ENCODE data around the gene NECTIN1. TPM values are rescaled to one million over a fixed set of nuclear protein-coding genes. Genes with fewer than 3 reads are reported as not detected.
A peak's percentile ranks its signal among the peaks of the same experiment; 100 is the strongest.

NECTIN1 gene
- total and polyA plus RNA-seq, 7 experiments from 2014 or later: 0.30 to 4.2 (median 2.1) TPM

- Mint-ChIP-seq H3K36me3 (no peaks in the 10 kb centered on the region), H3K4me1 (peaks cover 0 to 14% (median 6%) of the 10 kb centered on the region in 7 donors), H3K27ac (no peak overlapping the region), H3K27me3 (peaks cover 21 to 43% (median 24%) of the 10 kb centered on the region in 5 donors), H3K9me3 (no peaks in the 10 kb centered on the region), H3K4me3 (no peak overlapping the region)
- Histone ChIP-seq H3K27me3 (ENCODE audit: control insufficient read depth in 2 of 2, insufficient read depth in 2 of 2, low read length in 2 of 2) (peaks cover 0 to 2% of the 10 kb centered on the region in 2 donors), H3K27ac (ENCODE audit: low read depth, low read length) (no peak overlapping the region), H3K4me1 (ENCODE audit: control insufficient read depth in 2 of 2, insufficient read depth in 2 of 2, low read length in 2 of 2) (peaks cover 0 to 4% of the 10 kb centered on the region in 2 donors), H3K36me3 (ENCODE audit: control insufficient read depth in 2 of 3, insufficient read depth in 3 of 3, low read length in 3 of 3) (no peaks in the 10 kb centered on the region), H3K9me3 (ENCODE audit: control insufficient read depth in 2 of 3, low read length in 3 of 3) (no peaks in the 10 kb centered on the region), H3K4me3 (ENCODE audit: low read length) (no peak overlapping the region)
- POLR2A ChIA-PET: no interaction called here
- DNase-seq (no peak), ATAC-seq (no peak)
- intact Hi-C loops (cut with micrococcal nuclease): no loop called here
- CTCF ChIA-PET: no interaction called here
Observed at GRCh38 chr11:119749006-119749565, 20.1 kb upstream of the NECTIN1 start.

DNA sequence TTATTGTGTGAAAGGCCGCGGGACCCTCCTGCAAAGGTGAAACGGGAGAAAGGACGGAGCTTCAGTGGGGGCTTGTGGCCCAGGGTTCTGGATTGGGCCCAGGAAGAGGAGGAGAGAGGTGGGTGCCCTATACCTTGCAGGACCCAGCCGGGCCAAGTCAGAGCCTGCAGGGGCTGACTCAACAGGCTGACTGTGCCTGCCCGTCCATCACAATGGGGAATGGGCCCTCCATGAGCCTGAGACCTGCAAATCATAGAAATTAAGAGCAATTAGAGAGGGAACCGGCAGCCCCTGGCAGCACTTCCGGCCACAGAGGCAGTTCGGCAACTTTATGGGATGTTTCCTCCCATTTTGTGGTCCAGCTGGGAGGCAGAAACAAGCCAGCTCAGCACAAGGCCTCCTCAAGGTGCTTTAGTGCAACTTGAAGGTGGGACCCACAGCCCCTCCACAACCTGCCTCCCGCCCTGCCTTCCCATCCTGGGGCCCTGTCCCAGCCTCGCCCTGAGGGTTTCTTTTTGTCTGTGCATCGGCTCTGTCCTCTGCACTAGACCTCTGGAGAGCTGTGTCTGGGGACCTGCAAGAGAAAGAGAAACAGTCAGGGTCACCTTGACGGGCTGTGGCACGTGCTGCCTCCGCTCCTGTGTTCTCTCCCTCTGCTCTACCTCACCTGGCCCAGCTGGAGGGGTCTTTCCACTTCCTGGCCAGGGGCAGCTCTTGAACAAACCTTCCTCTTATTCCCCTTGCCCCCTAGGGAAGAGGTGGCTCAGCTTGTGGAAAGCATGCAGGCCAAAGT is 19.1 kb upstream of the NECTIN1 start:
- DNase-seq: no peak
- Mint-ChIP-seq H3K27me3 (peaks cover 29 to 48% (median 32%) of the 10 kb centered on the region in 5 donors), H3K27ac (no peak overlapping the region), H3K9me3 (no peaks in the 10 kb centered on the region), H3K4me1 (peaks cover 0 to 19% (median 7%) of the 10 kb centered on the region in 7 donors), H3K4me3 (no peak overlapping the region), H3K36me3 (no peaks in the 10 kb centered on the region)
- ChIA-PET POLR2A (no interaction called here), CTCF (no interaction called here)
- ATAC-seq: no peak
- Histone ChIP-seq H3K4me1 (ENCODE audit: control insufficient read depth in 2 of 2, insufficient read depth in 2 of 2, low read length in 2 of 2) (peaks cover 0 to 4% of the 10 kb centered on the region in 2 donors), H3K4me3 (ENCODE audit: low read length) (no peak overlapping the region), H3K27ac (ENCODE audit: low read depth, low read length) (no peak overlapping the region), H3K36me3 (ENCODE audit: control insufficient read depth in 2 of 3, insufficient read depth in 3 of 3, low read length in 3 of 3) (no peaks in the 10 kb centered on the region), H3K9me3 (ENCODE audit: control insufficient read depth in 2 of 3, low read length in 3 of 3) (no peaks in the 10 kb centered on the region), H3K27me3 (ENCODE audit: control insufficient read depth in 2 of 2, insufficient read depth in 2 of 2, low read length in 2 of 2) (peaks cover 0 to 2% of the 10 kb centered on the region in 2 donors)
- intact Hi-C loops (cut with micrococcal nuclease): no loop called here

- ChIA-PET POLR2A (no interaction called here), CTCF (interaction anchor here (0.6 kb wide), 1 partner anchor 74 kb away, joined by 4 read pairs; no protein-coding TSS in a partner anchor)
- Histone ChIP-seq H3K4me1 (ENCODE audit: control insufficient read depth in 2 of 2, insufficient read depth in 2 of 2, low read length in 2 of 2) (peaks cover 0 to 4% of the 10 kb centered on the region in 2 donors), H3K27me3 (ENCODE audit: control insufficient read depth in 2 of 2, insufficient read depth in 2 of 2, low read length in 2 of 2) (peaks cover 0 to 2% of the 10 kb centered on the region in 2 donors), H3K27ac (ENCODE audit: low read depth, low read length) (no peak overlapping the region), H3K36me3 (ENCODE audit: control insufficient read depth in 2 of 3, insufficient read depth in 3 of 3, low read length in 3 of 3) (no peaks in the 10 kb centered on the region), H3K9me3 (ENCODE audit: control insufficient read depth in 2 of 3, low read length in 3 of 3) (no peaks in the 10 kb centered on the region), H3K4me3 (ENCODE audit: low read length) (no peak overlapping the region)
- Mint-ChIP-seq H3K9me3 (no peaks in the 10 kb centered on the region), H3K27ac (no peak overlapping the region), H3K4me1 (peaks cover 6 to 16% (median 11%) of the 10 kb centered on the region in 7 donors), H3K36me3 (peaks cover 0 to 1% (median 0%) of the 10 kb centered on the region in 5 donors), H3K4me3 (no peak overlapping the region), H3K27me3 (peaks cover 31 to 58% (median 36%) of the 10 kb centered on the region in 5 donors)
- ATAC-seq (no peak), DNase-seq (no peak)
- intact Hi-C loops (cut with micrococcal nuclease): no loop called here
Observed at GRCh38 chr11:119745776-119746535, 17.0 kb upstream of the NECTIN1 start.

DNA sequence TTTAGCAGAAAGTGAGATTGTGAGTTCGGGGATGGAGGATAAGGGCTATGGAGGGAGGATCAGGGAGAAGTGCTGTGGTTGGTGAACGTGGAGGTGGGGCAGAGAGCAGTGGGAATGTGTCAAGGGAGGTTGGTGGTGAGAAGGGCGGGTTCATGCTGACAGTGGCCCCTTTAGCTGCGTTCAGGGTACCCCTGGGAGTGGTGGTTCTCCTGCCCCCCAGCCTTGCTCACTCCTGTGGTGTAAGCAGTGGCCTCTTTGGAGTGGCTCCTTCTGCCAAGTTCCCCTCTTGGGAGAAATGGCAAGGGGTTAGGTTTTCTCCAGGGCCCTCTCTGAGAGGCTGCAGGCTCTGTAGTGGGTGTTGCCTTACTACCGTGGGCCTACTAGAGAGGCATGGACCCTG is 16.1 kb upstream of the NECTIN1 start:
- H3K27ac Mint-ChIP-seq: peak overlapping the region in 1 of 9 donors; percentile 4

GRCh38 chr11:119744577-119744976 is 15.6 kb upstream of the NECTIN1 start:
- intact Hi-C loops (cut with micrococcal nuclease): no loop called here
- H3K27ac ChIP-seq (ENCODE audit: low read depth, low read length): no peak overlapping the region
- ChIA-PET CTCF (no interaction called here), POLR2A (no interaction called here)
- H3K27me3 ChIP-seq (ENCODE audit: control insufficient read depth in 2 of 2, insufficient read depth in 2 of 2, low read length in 2 of 2): no peaks in the 10 kb centered on the region
- H3K36me3 Mint-ChIP-seq: peaks cover 0 to 1% (median 0%) of the 10 kb centered on the region in 5 donors
- H3K27me3 Mint-ChIP-seq: peaks cover 36 to 61% (median 44%) of the 10 kb centered on the region in 5 donors
- no peak overlapping the region for H3K27ac Mint-ChIP-seq
- H3K4me3 Mint-ChIP-seq: no peak overlapping the region
- no peak for ATAC-seq
- DNase-seq: no peak
- peaks cover 0 to 4% of the 10 kb centered on the region in 2 donors for H3K4me1 ChIP-seq (ENCODE audit: control insufficient read depth in 2 of 2, insufficient read depth in 2 of 2, low read length in 2 of 2)
- no peaks in the 10 kb centered on the region for H3K9me3 Mint-ChIP-seq
- H3K4me3 ChIP-seq (ENCODE audit: low read length): no peak overlapping the region
- no peaks in the 10 kb centered on the region for H3K36me3 ChIP-seq (ENCODE audit: control insufficient read depth in 2 of 3, insufficient read depth in 3 of 3, low read length in 3 of 3)
- H3K9me3 ChIP-seq (ENCODE audit: control insufficient read depth in 2 of 3, low read length in 3 of 3): no peaks in the 10 kb centered on the region
- H3K4me1 Mint-ChIP-seq: peaks cover 6 to 16% (median 11%) of the 10 kb centered on the region in 7 donors

More for the DNA sequence above, 16.1 kb upstream of the NECTIN1 start:
- intact Hi-C loops (cut with micrococcal nuclease): no loop called here
- no peak overlapping the region for H3K4me3 ChIP-seq (ENCODE audit: low read length)
- H3K36me3 ChIP-seq (ENCODE audit: control insufficient read depth in 2 of 3, insufficient read depth in 3 of 3, low read length in 3 of 3): no peaks in the 10 kb centered on the region
- H3K4me1 ChIP-seq (ENCODE audit: control insufficient read depth in 2 of 2, insufficient read depth in 2 of 2, low read length in 2 of 2): peaks cover 0 to 4% of the 10 kb centered on the region in 2 donors
- no peaks in the 10 kb centered on the region for H3K9me3 Mint-ChIP-seq
- CTCF ChIA-PET: no interaction called here
- peaks cover 31 to 62% (median 44%) of the 10 kb centered on the region in 5 donors for H3K27me3 Mint-ChIP-seq
- peaks cover 6 to 16% (median 11%) of the 10 kb centered on the region in 7 donors for H3K4me1 Mint-ChIP-seq
- POLR2A ChIA-PET: no interaction called here
- peaks cover 0 to 1% (median 0%) of the 10 kb centered on the region in 5 donors for H3K36me3 Mint-ChIP-seq
- H3K27ac ChIP-seq (ENCODE audit: low read depth, low read length): no peak overlapping the region
- no peak overlapping the region for H3K4me3 Mint-ChIP-seq
- H3K9me3 ChIP-seq (ENCODE audit: control insufficient read depth in 2 of 3, low read length in 3 of 3): no peaks in the 10 kb centered on the region
- H3K27me3 ChIP-seq (ENCODE audit: control insufficient read depth in 2 of 2, insufficient read depth in 2 of 2, low read length in 2 of 2): no peaks in the 10 kb centered on the region
- ATAC-seq: no peak
- DNase-seq: no peak

- intact Hi-C loops (cut with micrococcal nuclease): no loop called here
- H3K27ac Mint-ChIP-seq: no peak overlapping the region
Observed at GRCh38 chr11:119743006-119743405, 14.0 kb upstream of the NECTIN1 start.

More at GRCh38 chr11:119743006-119743405, 14.0 kb upstream of the NECTIN1 start:
- Mint-ChIP-seq H3K4me3 (peak overlapping the region in 9 of 10 donors; percentile 2 to 89 (median 71)), H3K36me3 (peaks cover 0 to 1% (median 0%) of the 10 kb centered on the region in 5 donors), H3K27me3 (peaks cover 41 to 61% (median 44%) of the 10 kb centered on the region in 5 donors), H3K4me1 (peaks cover 6 to 16% (median 11%) of the 10 kb centered on the region in 7 donors), H3K9me3 (no peaks in the 10 kb centered on the region)
- ChIA-PET CTCF (interaction anchor here (0.9 kb wide), 1 partner anchor 100 kb away, joined by 3 read pairs; no protein-coding TSS in a partner anchor), POLR2A (no interaction called here)
- Histone ChIP-seq H3K4me3 (ENCODE audit: low read length) (no peak overlapping the region), H3K27me3 (ENCODE audit: control insufficient read depth in 2 of 2, insufficient read depth in 2 of 2, low read length in 2 of 2) (no peaks in the 10 kb centered on the region), H3K9me3 (ENCODE audit: control insufficient read depth in 2 of 3, low read length in 3 of 3) (no peaks in the 10 kb centered on the region), H3K27ac (ENCODE audit: low read depth, low read length) (no peak overlapping the region), H3K36me3 (ENCODE audit: control insufficient read depth in 2 of 3, insufficient read depth in 3 of 3, low read length in 3 of 3) (no peaks in the 10 kb centered on the region), H3K4me1 (ENCODE audit: control insufficient read depth in 2 of 2, insufficient read depth in 2 of 2, low read length in 2 of 2) (peaks cover 0 to 4% of the 10 kb centered on the region in 2 donors)
- no peak for ATAC-seq
- no peak for DNase-seq

Measured in naive thymus-derived CD4-positive, alpha-beta T cell (primary cell).